Measurements from ENCODE around the gene SGCB.
"Not testable (repeated sequence)": the region's sequence is repeated elsewhere in the genome, so short reads cannot be mapped to it uniquely, and the experiment has no call there.

Gene SGCB

DNA sequence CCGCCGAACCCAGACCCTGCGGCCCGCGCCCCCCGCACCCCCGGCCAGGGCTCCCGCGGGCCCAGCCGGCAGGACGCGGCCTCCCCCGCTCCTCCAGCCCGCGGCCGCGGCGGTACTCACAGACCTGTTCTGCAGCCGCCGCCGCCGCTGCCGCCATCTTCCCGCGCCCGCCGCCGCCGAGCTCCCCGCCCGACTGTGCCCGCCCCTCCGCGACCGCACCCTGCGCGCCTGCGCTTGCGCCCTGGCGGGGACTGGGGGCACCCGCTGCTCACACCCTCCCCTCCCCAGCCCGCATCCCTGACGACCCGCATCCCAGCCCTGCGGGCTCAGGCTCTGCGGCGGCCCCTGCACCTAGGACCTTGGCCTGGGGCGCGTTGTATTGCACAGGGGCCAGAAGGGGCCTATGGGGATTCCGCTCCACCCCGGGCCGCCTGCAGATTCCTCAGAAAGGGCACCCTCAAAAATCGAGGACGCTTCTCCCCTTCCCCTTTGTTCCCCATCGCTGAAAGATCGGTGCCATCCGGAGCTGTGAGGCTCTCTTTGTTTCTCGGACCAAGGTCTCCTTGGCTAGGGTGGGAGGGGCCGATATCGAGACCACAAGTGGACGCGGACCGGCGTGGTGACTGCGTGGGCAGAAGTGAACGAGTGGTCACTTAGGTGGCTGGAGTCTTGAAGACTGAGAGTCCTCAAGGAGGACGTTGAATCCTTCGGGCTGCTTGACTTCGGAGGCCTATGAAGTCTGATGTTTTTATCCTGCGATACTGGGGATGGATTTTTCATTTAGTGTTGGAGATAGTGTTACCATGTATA is at the start of gene SGCB:
Gene SGCB (minus strand): TSS at position 197 of the 810 bp plus-strand sequence. CDS start 40 bp downstream, at position 157.
- DNase-seq (ENCODE audit: low read depth, low spot score): no peak

DNA sequence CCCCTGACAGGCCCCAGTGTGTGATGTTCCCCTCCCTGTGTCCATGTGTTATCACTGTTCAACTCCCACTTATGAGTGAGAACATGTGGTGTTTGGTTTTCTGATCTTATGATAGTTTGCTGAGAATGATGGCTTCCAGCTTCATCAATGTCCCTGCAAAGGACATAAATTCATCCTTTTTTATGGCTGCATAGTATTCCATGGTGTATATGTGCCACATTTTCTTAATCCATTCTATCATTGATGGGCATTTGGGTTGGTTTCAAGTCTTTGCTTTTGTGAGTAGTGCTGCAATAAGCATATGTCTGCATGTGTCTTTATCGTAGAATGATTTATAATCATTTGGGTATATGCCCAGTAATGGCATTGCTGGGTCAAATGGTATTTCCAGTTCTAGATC is 48.3 kb upstream of the SGCB start:
- not testable (repeated sequence) for DNase-seq (ENCODE audit: low read depth, low spot score)

DNA sequence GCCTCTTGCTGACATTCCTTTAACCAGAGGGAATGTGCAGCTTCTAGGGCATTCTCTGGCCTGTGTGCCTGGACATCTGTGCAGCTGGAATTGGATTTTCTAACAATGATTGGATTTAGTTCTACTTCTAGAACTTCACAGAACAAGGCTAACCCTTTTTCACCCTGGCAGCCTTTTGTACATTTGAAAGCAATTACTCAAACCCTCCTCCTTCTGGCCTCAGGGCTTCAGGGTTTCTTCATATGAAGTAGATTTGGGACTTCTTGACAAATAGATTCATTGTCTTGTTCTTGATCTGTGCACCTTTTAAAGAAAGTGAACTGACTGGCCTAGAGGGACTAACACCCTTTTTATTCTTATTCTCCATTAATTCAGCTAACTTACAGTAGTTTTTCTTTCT is 43.1 kb upstream of the SGCB start:
- DNase-seq (ENCODE audit: low read depth, low spot score): no peak

DNA sequence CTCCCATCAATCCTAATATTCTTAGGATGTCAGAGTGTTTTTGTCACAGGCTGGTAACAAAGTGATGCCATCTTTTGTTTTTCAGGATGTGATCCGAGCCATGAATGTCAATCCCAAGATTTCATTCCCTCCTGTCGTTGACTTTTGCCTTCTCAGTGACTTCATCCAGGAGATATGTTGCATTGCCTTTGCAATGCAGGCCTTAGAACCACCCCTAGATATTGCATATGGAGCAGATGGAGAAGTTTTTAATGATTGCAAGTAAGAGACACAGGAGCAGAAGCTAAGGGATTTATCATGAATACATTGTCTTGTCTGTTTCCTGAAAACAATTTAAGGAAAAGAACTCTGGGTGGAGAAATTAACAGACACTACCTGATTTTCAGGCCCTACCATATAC is 41.6 kb upstream of the SGCB start:
- DNase-seq (ENCODE audit: low read depth, low spot score): no peak

DNA sequence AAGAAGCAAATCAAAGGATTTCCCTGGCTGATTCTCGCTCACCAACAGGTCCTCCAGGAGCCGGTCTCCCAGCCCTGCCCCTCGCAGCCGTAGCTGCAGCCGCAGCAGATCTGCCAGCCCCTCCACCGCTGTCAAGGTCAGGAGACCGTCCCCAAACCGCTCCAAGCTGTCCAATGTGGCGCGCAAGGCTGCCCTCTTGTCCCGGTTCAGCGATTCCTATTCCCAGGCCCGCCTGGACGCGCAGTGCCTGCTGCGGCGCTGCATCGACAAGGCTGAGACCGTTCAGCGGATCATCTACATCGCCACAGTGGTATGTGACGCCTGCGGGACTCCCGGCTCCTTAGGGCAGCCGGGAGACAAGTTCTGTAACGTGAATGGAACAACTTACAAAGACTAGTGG is 38.6 kb upstream of the SGCB start:
- no peak for DNase-seq (ENCODE audit: low read depth, low spot score)

- no peak for DNase-seq (ENCODE audit: low read depth, low spot score)
Measured at GRCh38 chr4:52071791-52072546, 33.9 kb upstream of the SGCB start.

DNA sequence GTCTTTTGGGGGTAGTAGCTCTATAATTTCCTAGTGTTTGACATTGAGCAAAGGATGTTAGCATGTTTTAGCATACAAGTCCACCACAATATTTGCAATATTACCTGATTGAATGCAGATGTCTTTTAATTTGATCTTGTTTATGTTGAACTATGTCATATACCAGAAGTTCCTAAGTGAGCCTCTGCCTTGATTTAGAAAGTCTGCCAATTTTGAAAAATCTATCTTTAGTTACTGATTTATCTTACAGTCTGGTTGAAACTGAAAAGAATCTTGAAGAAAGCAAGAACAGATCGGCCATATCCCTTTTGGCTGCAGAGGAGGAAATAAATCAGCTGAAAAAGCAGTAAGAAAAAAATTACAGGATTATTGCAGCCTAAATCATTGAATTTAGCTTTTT is 31.5 kb upstream of the SGCB start:
- DNase-seq (ENCODE audit: low read depth, low spot score): no peak

DNA sequence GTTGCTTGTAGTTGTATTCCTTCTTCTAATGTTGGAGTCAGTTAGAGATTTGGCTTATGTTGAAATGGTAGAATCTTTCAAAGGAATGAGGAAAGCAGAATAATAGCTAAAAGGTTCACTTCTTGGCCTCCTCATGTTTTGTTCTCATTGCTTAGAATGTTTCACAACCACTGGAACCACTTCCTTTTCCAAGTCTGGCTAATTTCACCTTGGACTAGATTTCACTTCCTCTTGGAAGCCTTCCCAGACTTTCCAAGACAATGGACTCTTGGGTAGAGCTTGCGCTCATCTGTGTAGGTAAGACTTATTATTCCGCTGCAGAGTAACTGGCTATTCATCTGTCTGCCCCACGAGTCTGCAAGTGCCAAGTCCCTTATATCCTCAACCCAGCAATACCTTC is 21.3 kb upstream of the SGCB start:
- no peak for DNase-seq (ENCODE audit: low read depth, low spot score)

DNA sequence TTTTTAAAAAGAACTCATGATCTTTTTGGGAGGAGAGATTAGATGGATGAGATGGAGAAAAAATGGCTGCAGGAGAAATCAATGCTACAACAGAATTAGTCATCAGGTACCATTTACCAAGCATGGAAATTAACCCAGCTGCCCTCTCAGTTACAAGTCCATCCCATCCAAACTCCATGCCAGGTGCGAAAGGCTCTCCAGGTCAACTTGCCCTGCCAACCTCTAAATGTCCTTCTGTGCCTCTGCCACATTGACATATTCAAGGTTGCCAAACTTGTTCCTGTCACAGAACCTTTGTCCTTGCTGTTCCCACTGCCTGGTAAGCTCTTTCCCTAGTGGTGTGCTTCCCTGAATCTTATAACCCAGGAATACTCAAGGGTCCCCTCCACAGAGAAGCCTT is 20.2 kb upstream of the SGCB start:
- DNase-seq (ENCODE audit: low read depth, low spot score): no peak

GRCh38 chr4:52057196-52057595 is 19.1 kb upstream of the SGCB start:
- no peak for DNase-seq (ENCODE audit: low read depth, low spot score)

DNA sequence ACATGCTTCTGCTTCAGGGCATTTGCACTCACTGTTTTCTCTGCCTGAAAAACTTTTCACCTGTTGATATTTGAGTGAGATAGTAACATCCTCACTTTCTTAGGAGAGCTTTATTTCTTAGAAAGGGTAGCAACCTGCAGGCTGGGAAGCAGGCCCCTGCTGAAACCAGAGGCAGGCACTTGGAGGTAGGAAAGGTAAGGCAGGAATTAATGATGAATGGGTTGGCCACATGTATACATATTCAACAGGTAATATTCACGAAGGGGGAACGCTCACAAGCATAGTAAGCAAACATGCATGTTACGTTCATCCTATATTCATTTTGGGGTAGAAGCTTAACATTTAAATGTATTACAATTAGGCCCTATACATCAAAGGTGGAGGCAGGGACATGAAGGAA is 16.2 kb upstream of the SGCB start:
- DNase-seq (ENCODE audit: low read depth, low spot score): no peak

- no peak for DNase-seq (ENCODE audit: low read depth, low spot score)
Measured at GRCh38 chr4:52052475-52052780, 14.3 kb upstream of the SGCB start.

DNA sequence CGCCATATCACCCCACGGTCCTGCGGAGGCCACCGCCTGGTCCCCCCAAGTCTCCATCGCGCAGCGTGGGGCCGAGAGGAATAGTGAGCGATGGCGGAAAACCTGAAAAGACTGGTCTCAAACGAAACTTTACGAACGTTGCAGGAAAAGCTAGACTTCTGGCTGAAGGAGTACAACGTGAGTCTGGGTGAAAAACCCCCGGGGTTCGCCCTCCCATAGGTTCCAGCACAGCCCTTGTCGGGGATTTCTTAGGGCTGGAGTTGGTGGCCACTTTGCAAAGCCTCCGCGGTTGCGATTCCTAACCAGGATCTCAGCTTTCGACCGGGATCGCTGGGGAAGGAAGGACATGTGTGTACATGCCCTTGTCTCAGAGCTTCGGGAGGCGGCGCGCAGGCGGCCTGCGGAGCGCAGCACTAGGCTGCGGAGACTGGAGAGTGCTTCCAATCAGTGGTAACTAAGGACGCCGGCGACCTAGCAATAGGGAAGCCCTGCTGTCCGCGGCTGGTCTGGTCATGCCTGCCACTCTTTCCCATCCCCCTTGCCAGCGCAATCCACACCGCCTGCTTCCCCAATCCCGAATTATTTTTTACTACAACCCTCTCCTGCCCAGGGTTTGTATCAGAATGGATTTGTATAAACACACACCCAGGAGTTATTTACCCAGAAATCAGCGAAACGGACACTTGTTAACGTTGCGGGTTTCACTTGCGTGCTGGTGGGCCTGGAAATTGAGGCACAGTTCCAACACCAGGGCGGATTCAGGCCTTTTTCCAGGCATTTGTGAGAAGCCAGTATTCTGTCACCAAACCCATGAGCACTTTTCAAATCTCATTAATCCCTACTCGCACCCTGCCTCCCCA is 13.7 kb upstream of the SGCB start:
- DNase-seq (ENCODE audit: low read depth, low spot score): peak; percentile 43

GRCh38 chr4:52051213-52051614 is 13.1 kb upstream of the SGCB start, which contains the start of gene SPATA18:
Gene SPATA18 (plus strand): TSS chr4:52051304. CDS start chr4:52051705, 401 bp downstream.
- no peak for DNase-seq (ENCODE audit: low read depth, low spot score)

DNA sequence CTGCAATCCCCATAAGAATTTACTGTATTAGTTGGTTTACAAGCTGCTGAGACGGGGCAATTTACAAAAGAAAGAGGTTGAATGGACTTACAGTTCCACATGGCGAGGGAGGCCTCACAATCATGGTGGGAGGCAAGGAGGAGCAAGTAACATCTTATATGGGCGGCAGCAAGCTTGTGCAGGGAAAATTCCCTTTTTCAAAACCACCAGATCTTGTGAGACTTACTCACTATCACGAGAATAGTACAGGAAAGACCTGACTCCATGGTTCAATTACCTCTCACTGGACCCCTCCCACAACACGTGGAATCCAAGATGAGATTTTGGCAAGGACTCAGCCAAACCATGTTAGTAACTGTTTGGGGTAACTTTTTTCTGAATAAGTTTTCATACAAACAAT is 11.2 kb upstream of the SGCB start:
- DNase-seq (ENCODE audit: low read depth, low spot score): no peak

DNA sequence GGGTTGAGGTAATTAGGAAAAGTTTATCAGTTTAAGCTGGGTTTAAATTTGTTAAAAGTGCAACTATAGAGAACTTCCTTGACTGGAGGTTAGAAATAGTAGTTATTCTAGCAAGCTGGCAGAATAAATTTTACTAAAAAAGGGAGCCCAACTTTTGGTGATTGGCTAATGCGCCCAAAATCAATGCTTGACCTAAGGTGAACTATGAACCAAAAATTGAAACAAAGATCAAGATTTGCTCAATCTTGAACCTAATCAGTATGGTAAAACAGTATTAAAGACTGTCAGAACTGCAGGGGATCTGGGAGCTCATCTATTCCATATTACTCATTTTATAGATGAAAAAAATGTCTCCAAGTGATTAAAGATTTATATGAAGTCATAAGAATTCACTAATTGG is 6.9 kb upstream of the SGCB start:
- DNase-seq (ENCODE audit: low read depth, low spot score): no peak

GRCh38 chr4:52037689-52038102 is 403 bp downstream of the SGCB start:
- DNase-seq (ENCODE audit: low read depth, low spot score): no peak

GRCh38 chr4:52036886-52037530 is 1.1 kb downstream of the SGCB start:
- DNase-seq (ENCODE audit: low read depth, low spot score): no peak

GRCh38 chr4:52035190-52035589 is 2.9 kb downstream of the SGCB start:
- DNase-seq (ENCODE audit: low read depth, low spot score): no peak

GRCh38 chr4:52032005-52032404 is 6.1 kb downstream of the SGCB start:
- no peak for DNase-seq (ENCODE audit: low read depth, low spot score)

GRCh38 chr4:52028970-52029369 is 9.1 kb downstream of the SGCB start:
- no peak for DNase-seq (ENCODE audit: low read depth, low spot score)
